Measurements from ENCODE around the gene STIMATE. TPM values are rescaled to one million over a fixed set of nuclear protein-coding genes. Genes with fewer than 3 reads are reported as not detected.

Gene STIMATE
- total and polyA plus RNA-seq, 9 of the 15 experiments (the other 6 are each of a cell fraction or from before 2014, with no cell fraction given), result 0.14 to 7.7 (median 4.9) TPM

DNA sequence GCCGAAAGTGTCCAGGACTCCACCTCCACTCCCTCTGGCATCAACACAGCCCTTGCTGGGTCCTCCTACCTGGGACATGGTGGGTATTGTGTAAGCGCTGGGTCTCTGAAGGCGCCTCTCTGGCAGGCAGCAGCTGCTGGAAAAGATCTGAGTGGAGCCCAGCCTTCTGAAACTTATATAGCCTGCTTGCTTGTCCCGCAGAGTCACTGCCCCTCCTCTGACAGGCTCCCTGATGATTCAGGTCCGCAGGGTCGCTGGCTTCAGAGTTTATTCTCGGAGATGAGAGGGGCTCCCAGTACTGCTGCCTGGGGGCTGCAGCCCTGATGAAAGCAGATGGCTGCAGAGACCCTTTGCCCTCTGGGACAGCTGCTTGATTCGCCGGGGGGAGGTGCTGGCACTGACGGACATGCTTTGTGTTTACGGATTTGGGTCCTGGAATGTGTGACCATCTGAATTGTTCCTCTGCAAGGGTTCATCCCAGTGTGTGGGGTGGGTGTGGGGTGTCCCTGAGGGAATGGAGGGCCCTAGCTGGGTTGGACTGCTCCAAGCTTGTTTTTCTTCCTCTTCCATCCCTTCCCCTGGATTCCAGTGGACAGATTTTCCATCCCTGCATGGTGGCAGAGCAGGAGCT lies 62.4 kb downstream of the STIMATE start, which contains the start of gene MUSTN1:
MUSTN1 (minus strand) TSS at position 149 of the 631 bp plus-strand sequence; CDS start at position 78, 71 bp downstream.
- peaks cover 15 to 20% of the 10 kb centered on the region in 2 experiments for H3K4me1 ChIP-seq (replicated peaks in 1 of 2; ENCODE audit: control insufficient read depth in 2 of 2, insufficient read depth in 2 of 2, low read length in 2 of 2)
- POLR2A ChIA-PET, result interaction anchor here (0.5 to 0.7 kb wide), 3 partner anchors 8 to 78 kb away, joined by 3 read pairs; no protein-coding TSS in a partner anchor
- no peak within 1 kb of the TSS for H3K27ac ChIP-seq (ENCODE audit: extremely low read depth, low read depth, low read length)
- FAIRE-seq, result no peak
- BruUV-seq (replicated peaks), result no TSS peak
- H3K27me3 ChIP-seq (ENCODE audit: control insufficient read depth in 2 of 2, insufficient read depth in 2 of 2, low read length in 2 of 2), result no peaks in the 10 kb centered on the region
- intact Hi-C loops (cut with micrococcal nuclease) (loop anchor here (5.0 kb wide), 1 partner anchor 93 kb away; no protein-coding TSS in a partner anchor), in situ Hi-C loops (cut with MboI) (no loop called here)
- H3K9ac ChIP-seq (ENCODE audit: insufficient read depth in 1 of 2, low read depth in 2 of 2, low read length in 2 of 2), result peak within 1 kb of the TSS in 1 of 2 experiments; percentile 9; a peak in 2 of 4 replicates
- H4K20me1 ChIP-seq (replicated peaks; ENCODE audit: control insufficient read depth, insufficient read depth, low read length), result no peaks in the 10 kb centered on the region
- CTCF ChIA-PET (ENCODE audit: low intra/inter-chr PET ratio), result interaction anchor here (0.6 kb wide), 1 partner anchor 302 kb away, joined by 3 read pairs; no protein-coding TSS in a partner anchor
- 35% methylated on average over 8 of the region's 11 CpGs for WGBS (ENCODE audit: insufficient coverage, low coverage, missing lambda C conversion rate)
- no peak for ATAC-seq
- H3K4me3 ChIP-seq, result no peak within 1 kb of the TSS
- H3K9me3 ChIP-seq (replicated peaks; ENCODE audit: control insufficient read depth, insufficient read depth, low read depth, low read length), result no peaks in the 10 kb centered on the region
- no peak for TF ChIP-seq CREB1 (IDR thresholded peaks at IDR 0.05)
- TF ChIP-seq CREB1 (CRISPR knock-in tag; IDR thresholded peaks at IDR 0.05), result no peak
- no peak within 1 kb of the TSS for H3K4me2 ChIP-seq (ENCODE audit: insufficient read depth, low read length)
- H3K9me1 ChIP-seq (ENCODE audit: control insufficient read depth, insufficient read depth, low read length), result no peaks in the 10 kb centered on the region
- H3K79me2 ChIP-seq (ENCODE audit: control insufficient read depth, insufficient read depth, low read length), result no peaks in the 10 kb centered on the region
- no peak within 1 kb of the TSS for H2AFZ ChIP-seq (ENCODE audit: low read depth, low read length)
- no peak for DNase-seq (ENCODE audit: extremely low read depth in 1 of 4, low spot score in 3 of 4)
- H3K36me3 ChIP-seq (ENCODE audit: control insufficient read depth, insufficient read depth, low read length), result no peaks in the 10 kb centered on the region

DNA sequence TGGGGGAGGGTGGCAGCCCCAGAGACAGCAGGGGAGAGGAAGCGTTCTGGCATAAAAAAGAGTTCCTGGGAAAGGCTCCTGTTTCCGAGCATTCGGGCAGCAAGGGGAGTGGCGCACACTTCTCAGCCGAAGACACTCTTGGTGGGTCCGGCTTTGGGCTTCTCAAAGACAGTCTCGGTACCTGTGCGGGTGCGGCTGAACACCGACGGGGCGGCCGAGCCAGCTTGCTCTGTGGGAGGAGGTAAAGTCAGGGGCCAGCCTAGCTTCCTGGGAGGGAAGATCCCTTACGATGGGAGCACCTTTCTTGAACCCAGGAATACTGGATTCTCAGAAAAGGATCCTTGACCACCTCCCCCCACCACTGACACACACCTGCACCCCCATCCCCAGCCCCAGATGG lies 64.1 kb downstream of the STIMATE start:
- no peak overlapping the region for H3K4me3 ChIP-seq
- BruUV-seq (replicated peaks), result no TSS peak
- in situ Hi-C loops (cut with MboI) (no loop called here), intact Hi-C loops (cut with micrococcal nuclease) (loop anchor here (5.0 kb wide), 1 partner anchor 91 kb away; no protein-coding TSS in a partner anchor)
- H3K27ac ChIP-seq (ENCODE audit: extremely low read depth, low read depth, low read length), result no peak overlapping the region
- no peaks in the 10 kb centered on the region for H4K20me1 ChIP-seq (replicated peaks; ENCODE audit: control insufficient read depth, insufficient read depth, low read length)
- peaks cover 15 to 20% of the 10 kb centered on the region in 2 experiments for H3K4me1 ChIP-seq (replicated peaks in 1 of 2; ENCODE audit: control insufficient read depth in 2 of 2, insufficient read depth in 2 of 2, low read length in 2 of 2)
- H3K9me1 ChIP-seq (ENCODE audit: control insufficient read depth, insufficient read depth, low read length), result no peaks in the 10 kb centered on the region
- POLR2A ChIA-PET, result interaction anchor here (1.7 kb wide), 1 partner anchor 14 kb away, joined by 4 read pairs; no protein-coding TSS in a partner anchor
- CTCF ChIA-PET (ENCODE audit: low intra/inter-chr PET ratio), result no interaction called here
- no peak overlapping the region for H3K4me2 ChIP-seq (ENCODE audit: insufficient read depth, low read length)
- no peak for ATAC-seq
- H3K36me3 ChIP-seq (ENCODE audit: control insufficient read depth, insufficient read depth, low read length), result no peaks in the 10 kb centered on the region
- H2AFZ ChIP-seq (ENCODE audit: low read depth, low read length), result no peak overlapping the region
- no peaks in the 10 kb centered on the region for H3K9me3 ChIP-seq (replicated peaks; ENCODE audit: control insufficient read depth, insufficient read depth, low read depth, low read length)
- DNase-seq (ENCODE audit: extremely low read depth in 1 of 4, low spot score in 3 of 4), result no peak
- peaks cover 0 to 13% of the 10 kb centered on the region in 2 experiments; a peak in 3 of 5 replicates for H3K27me3 ChIP-seq (ENCODE audit: control insufficient read depth in 2 of 2, insufficient read depth in 2 of 2, low read length in 2 of 2)
- H3K79me2 ChIP-seq (ENCODE audit: control insufficient read depth, insufficient read depth, low read length), result no peaks in the 10 kb centered on the region
- no peak for FAIRE-seq
- TF ChIP-seq, protein P1, sequence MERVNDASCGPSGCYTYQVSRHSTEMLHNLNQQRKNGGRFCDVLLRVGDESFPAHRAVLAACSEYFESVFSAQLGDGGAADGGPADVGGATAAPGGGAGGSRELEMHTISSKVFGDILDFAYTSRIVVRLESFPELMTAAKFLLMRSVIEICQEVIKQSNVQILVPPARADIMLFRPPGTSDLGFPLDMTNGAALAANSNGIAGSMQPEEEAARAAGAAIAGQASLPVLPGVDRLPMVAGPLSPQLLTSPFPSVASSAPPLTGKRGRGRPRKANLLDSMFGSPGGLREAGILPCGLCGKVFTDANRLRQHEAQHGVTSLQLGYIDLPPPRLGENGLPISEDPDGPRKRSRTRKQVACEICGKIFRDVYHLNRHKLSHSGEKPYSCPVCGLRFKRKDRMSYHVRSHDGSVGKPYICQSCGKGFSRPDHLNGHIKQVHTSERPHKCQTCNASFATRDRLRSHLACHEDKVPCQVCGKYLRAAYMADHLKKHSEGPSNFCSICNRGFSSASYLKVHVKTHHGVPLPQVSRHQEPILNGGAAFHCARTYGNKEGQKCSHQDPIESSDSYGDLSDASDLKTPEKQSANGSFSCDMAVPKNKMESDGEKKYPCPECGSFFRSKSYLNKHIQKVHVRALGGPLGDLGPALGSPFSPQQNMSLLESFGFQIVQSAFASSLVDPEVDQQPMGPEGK (CRISPR knock-in tag; IDR thresholded peaks at IDR 0.05; ENCODE audit: borderline replicate concordance), result no peak
- TF ChIP-seq HDAC2 (IDR thresholded peaks at IDR 0.05), result no peak
- no peak for TF ChIP-seq PRMT5 (CRISPR knock-in tag; IDR thresholded peaks at IDR 0.05)
- TF ChIP-seq WHSC1 (IDR thresholded peaks at IDR 0.05; ENCODE audit: low read length), result no peak
- TF ChIP-seq ZNF717 (CRISPR knock-in tag; IDR thresholded peaks at IDR 0.05), result no peak
- TF ChIP-seq TARDBP (IDR thresholded peaks at IDR 0.05), result no peak
- TF ChIP-seq, protein P2, sequence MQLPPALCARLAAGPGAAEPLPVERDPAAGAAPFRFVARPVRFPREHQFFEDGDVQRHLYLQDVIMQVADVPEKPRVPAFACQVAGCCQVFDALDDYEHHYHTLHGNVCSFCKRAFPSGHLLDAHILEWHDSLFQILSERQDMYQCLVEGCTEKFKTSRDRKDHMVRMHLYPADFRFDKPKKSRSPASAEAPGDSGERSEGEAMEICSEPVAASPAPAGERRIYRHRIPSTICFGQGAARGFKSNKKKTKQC (CRISPR knock-in tag; IDR thresholded peaks at IDR 0.05), result no peak
- TF ChIP-seq PHTF2 (CRISPR knock-in tag; IDR thresholded peaks at IDR 0.05), result no peak
- 51% methylated on average over 14 of the region's 14 CpGs for WGBS (ENCODE audit: insufficient coverage, low coverage, missing lambda C conversion rate)
- H3K9ac ChIP-seq (ENCODE audit: insufficient read depth in 1 of 2, low read depth in 2 of 2, low read length in 2 of 2), result no peak overlapping the region

Data from K562 (cell line).